HCT116 (cell line): ENCODE results near the gene TEAD2.

Experiments used
- CTCF ChIP-seq, 3 experiments: fragments of 200-600 bp in 1 of 3; sonication (generic) in 1 of 3; IDR thresholded peaks in 2 of 3; conservative IDR thresholded peaks in 1 of 3; 2 replicates each; pipeline ENCODE4 v1.5.1; 2012 to 2017; ENCODE audit warnings: low read depth in 2 of 3, low read length in 2 of 3, antibody characterized with exemption in 1 of 3, borderline replicate concordance in 1 of 3, control low read depth in 1 of 3, mild to moderate bottlenecking in 1 of 3, mixed read lengths in 1 of 3, mixed run types in 1 of 3, moderate library complexity in 1 of 3; ENCODE audit not compliant: insufficient read depth in 1 of 3
- EZH2phosphoT487 ChIP-seq: fragments of 200-600 bp; IDR thresholded peaks from 2 replicates; pipeline ENCODE4 v1.6.1; 2018; ENCODE audit warnings: antibody characterized with exemption, borderline replicate concordance
- TCF7L2 ChIP-seq: IDR thresholded peaks from 2 replicates; pipeline ENCODE4 v1.7.0; 2011; ENCODE audit warnings: borderline replicate concordance, inconsistent platforms; ENCODE audit not compliant: insufficient read depth, insufficient read length; ENCODE audit errors: extremely low read depth
- ZFX ChIP-seq: fragments of 450-650 bp; IDR thresholded peaks from 2 replicates; pipeline ENCODE4 v1.6.1; 2017

- no peak for TF ChIP-seq EZH2phosphoT487
- TF ChIP-seq CTCF (IDR thresholded peaks at IDR 0.05 in 2 of 3, conservative IDR thresholded peaks at IDR 0.05 in 1 of 3; ENCODE audit: borderline replicate concordance in 1 of 3, insufficient read depth in 1 of 3, low read depth in 2 of 3, low read length in 2 of 3) = no peak
- TF ChIP-seq ZFX = no peak
- TF ChIP-seq TCF7L2 = no peak
Observed at GRCh38 chr19:49396738-49397505, 34.7 kb upstream of the TEAD2 start.
